Measurements from ENCODE around the gene NUDT4. TPM values are rescaled to one million over a fixed set of nuclear protein-coding genes. Genes with fewer than 3 reads are reported as not detected.
A peak's percentile ranks its signal among the peaks of the same experiment; 100 is the strongest.

Gene NUDT4
- total and polyA plus RNA-seq, 2 of the 8 experiments (the other 6 are each of a cell fraction or from before 2014, with no cell fraction given), result 17.3 to 71.7 TPM

- TF ChIP-seq KDM4A (IDR thresholded peaks at IDR 0.05; ENCODE audit: low read depth, low read length, severe bottlenecking) (peak; percentile 67), MAX (IDR thresholded peaks at IDR 0.05) (peak; percentile 44; the same call in 1 of the 2 replicates), HDAC2 (IDR thresholded peaks at IDR 0.05; ENCODE audit: borderline replicate concordance in 1 of 2, low read depth in 2 of 2, low read length in 2 of 2) (peak in 1 of 2 experiments; percentile 27; a peak in 1 of 4 replicates), CHD1 (IDR thresholded peaks at IDR 0.05; ENCODE audit: low read depth, low read length) (no peak), GABPA (IDR thresholded peaks at IDR 0.05; ENCODE audit: borderline replicate concordance, insufficient read depth, low read length) (no peak), TAF1 (IDR thresholded peaks at IDR 0.05; ENCODE audit: low read depth, low read length) (peak; percentile 79), POLR2AphosphoS5 (IDR thresholded peaks at IDR 0.05; ENCODE audit: low read depth, low read length) (peak; percentile 57), TBP (IDR thresholded peaks at IDR 0.05; ENCODE audit: low read depth, low read length) (peak; percentile 86)
- TF ChIP-seq, protein P1, sequence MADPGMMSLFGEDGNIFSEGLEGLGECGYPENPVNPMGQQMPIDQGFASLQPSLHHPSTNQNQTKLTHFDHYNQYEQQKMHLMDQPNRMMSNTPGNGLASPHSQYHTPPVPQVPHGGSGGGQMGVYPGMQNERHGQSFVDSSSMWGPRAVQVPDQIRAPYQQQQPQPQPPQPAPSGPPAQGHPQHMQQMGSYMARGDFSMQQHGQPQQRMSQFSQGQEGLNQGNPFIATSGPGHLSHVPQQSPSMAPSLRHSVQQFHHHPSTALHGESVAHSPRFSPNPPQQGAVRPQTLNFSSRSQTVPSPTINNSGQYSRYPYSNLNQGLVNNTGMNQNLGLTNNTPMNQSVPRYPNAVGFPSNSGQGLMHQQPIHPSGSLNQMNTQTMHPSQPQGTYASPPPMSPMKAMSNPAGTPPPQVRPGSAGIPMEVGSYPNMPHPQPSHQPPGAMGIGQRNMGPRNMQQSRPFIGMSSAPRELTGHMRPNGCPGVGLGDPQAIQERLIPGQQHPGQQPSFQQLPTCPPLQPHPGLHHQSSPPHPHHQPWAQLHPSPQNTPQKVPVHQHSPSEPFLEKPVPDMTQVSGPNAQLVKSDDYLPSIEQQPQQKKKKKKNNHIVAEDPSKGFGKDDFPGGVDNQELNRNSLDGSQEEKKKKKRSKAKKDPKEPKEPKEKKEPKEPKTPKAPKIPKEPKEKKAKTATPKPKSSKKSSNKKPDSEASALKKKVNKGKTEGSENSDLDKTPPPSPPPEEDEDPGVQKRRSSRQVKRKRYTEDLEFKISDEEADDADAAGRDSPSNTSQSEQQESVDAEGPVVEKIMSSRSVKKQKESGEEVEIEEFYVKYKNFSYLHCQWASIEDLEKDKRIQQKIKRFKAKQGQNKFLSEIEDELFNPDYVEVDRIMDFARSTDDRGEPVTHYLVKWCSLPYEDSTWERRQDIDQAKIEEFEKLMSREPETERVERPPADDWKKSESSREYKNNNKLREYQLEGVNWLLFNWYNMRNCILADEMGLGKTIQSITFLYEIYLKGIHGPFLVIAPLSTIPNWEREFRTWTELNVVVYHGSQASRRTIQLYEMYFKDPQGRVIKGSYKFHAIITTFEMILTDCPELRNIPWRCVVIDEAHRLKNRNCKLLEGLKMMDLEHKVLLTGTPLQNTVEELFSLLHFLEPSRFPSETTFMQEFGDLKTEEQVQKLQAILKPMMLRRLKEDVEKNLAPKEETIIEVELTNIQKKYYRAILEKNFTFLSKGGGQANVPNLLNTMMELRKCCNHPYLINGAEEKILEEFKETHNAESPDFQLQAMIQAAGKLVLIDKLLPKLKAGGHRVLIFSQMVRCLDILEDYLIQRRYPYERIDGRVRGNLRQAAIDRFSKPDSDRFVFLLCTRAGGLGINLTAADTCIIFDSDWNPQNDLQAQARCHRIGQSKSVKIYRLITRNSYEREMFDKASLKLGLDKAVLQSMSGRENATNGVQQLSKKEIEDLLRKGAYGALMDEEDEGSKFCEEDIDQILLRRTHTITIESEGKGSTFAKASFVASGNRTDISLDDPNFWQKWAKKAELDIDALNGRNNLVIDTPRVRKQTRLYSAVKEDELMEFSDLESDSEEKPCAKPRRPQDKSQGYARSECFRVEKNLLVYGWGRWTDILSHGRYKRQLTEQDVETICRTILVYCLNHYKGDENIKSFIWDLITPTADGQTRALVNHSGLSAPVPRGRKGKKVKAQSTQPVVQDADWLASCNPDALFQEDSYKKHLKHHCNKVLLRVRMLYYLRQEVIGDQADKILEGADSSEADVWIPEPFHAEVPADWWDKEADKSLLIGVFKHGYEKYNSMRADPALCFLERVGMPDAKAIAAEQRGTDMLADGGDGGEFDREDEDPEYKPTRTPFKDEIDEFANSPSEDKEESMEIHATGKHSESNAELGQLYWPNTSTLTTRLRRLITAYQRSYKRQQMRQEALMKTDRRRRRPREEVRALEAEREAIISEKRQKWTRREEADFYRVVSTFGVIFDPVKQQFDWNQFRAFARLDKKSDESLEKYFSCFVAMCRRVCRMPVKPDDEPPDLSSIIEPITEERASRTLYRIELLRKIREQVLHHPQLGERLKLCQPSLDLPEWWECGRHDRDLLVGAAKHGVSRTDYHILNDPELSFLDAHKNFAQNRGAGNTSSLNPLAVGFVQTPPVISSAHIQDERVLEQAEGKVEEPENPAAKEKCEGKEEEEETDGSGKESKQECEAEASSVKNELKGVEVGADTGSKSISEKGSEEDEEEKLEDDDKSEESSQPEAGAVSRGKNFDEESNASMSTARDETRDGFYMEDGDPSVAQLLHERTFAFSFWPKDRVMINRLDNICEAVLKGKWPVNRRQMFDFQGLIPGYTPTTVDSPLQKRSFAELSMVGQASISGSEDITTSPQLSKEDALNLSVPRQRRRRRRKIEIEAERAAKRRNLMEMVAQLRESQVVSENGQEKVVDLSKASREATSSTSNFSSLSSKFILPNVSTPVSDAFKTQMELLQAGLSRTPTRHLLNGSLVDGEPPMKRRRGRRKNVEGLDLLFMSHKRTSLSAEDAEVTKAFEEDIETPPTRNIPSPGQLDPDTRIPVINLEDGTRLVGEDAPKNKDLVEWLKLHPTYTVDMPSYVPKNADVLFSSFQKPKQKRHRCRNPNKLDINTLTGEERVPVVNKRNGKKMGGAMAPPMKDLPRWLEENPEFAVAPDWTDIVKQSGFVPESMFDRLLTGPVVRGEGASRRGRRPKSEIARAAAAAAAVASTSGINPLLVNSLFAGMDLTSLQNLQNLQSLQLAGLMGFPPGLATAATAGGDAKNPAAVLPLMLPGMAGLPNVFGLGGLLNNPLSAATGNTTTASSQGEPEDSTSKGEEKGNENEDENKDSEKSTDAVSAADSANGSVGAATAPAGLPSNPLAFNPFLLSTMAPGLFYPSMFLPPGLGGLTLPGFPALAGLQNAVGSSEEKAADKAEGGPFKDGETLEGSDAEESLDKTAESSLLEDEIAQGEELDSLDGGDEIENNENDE (IDR thresholded peaks at IDR 0.05; ENCODE audit: insufficient replicate concordance, low read length), result no peak
Observed at GRCh38 chr12:93377252-93378195, at the start of gene NUDT4 (continued).

Data from H1 (cell line).